Islet of Langerhans (tissue), 1 donor: ENCODE results near the gene SLC26A9.
"Not testable (repeated sequence)": the region's sequence is repeated elsewhere in the genome, so short reads cannot be mapped to it uniquely, and the experiment has no call there.

ENCODE experiments used
- FAIRE-seq: peaks from one replicate; lab custom pipeline; 2011; peaks lifted over from hg19 to GRCh38; lab: Jason Lieb, UNC

The SLC26A9 gene

DNA sequence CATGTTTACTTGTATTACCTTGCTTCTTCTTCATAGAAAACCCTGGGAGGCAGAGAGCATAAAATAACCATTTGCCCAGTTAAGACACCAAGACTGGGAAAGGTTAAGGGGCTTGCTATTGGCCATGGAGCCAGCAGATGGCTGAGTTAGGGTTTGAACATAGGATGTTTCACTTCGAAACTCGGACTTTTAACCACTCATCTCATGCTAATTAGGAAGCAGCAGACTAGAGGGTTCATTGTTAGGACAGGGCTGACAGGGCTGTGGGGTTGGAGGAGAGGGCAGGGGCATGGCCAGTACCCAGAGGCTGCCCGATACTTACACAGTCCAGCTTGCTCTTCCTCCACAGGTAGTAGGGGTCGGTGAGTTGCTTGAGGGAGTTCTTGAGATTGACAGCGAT is 17.0 kb downstream of the SLC26A9 start:
- FAIRE-seq, result no peak

DNA sequence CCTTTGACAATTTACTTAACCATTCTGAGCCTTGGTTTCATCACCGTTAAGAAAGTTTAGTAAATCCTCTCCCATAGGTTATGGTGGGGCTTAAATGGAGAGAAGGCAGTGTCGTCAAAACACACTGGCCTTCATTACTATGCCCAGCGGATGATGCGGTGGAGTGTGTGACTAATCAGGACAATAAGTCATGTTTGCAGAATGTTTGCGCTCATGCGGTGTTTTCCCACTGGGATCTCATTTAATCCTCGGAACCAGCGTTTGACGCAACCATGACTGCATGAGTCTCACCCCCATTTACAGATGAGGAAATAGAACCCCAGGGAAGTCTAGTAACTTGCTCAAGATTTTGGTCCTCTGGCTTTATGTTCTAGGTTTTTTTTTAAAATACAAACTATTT is 17.5 kb downstream of the SLC26A9 start:
- FAIRE-seq, result no peak

DNA sequence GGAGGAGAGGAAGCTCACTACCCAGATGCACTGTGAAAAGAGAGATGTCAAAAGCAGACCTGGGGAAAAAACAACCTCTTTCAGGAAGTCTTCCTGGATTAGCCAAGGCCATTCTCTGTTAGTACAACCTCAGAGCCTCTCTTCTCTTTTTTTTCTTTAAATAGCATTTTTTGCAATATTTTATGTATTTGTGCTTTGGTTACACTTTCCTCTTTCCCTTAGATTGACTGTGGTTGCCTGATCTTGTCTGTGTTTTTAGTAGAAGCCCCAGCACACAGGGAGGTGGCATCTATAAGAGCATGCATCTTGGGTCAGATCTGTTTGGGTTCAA is 18.8 kb downstream of the SLC26A9 start:
- no peak for FAIRE-seq

DNA sequence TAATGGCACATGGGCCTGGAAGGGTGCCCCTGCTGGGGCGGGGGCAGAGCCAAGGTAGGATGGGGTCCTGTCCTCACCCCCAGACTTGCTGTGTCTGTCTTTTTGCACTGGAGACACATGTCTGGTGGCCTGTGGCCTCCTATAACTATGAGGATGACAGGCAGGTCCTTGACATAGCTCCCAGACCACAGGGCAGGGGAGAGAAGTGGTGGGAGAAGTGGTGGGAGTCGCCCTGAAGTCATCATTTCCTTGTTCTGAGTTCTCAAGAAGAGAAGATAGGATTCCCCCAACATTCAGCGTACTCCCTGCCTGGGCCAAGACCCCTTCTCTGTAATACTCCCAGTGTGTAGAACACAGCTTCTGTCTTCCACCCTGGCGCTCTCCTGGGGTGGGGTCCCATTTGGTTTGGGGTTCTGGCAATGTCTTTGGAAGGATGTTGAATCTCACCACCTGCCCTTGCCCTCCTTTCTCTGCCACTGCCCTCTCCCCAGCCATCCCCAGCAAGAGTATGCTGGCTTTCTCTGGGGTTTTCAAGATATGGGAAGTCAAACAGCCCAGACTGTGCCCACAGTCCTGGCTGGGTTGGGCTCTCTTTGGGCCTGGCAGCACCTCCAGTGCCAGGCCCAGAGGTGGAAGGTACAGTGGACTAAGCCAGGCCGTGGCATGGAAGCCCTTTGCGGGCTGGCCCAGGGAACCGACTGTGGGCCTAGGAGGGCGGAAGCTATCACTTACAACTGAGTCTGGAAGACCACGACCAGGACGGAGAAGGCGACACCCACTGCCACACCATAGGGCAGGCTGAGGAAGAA is 19.4 kb downstream of the SLC26A9 start:
- no peak for FAIRE-seq

DNA sequence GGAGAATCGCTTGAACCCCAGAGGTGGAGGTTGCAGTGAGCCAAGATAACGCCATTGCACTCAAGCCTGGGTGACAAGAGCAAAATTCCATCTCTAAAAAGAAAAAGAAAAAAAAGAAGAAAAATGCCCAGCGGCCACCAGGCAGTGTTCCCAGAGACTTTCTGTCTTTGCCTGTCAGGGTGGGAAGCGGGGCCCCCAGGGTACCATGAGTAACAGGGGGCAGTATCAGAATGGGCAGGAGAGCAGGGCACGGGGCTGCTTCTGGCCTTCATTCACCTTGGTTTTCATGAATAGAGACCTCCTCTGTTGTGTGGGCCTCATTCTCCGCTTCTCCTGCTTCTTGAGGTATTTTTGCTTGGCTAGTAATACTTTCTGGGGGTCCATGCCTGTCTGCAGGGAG is 20.4 kb downstream of the SLC26A9 start:
- FAIRE-seq, result no peak

DNA sequence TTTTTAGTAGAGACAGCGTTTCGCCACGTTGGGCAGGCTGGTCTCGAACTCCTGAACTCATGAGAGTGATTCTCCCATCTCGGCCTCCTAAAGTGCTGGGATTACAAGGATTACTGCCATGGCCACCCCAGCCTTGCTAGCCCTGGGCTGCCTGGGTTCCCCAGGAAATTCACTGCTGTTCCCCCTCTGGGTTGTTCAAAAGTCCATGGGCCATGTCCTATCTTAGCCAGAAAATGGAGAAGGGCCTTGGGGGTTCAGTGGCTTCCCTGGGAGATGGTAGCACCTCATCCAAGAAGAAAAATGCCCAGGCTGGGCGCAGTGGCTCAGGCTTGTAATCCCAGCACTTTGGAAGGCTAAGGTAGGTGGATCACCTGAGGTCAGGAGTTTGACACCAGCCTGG is 20.9 kb downstream of the SLC26A9 start:
- FAIRE-seq, result no peak

DNA sequence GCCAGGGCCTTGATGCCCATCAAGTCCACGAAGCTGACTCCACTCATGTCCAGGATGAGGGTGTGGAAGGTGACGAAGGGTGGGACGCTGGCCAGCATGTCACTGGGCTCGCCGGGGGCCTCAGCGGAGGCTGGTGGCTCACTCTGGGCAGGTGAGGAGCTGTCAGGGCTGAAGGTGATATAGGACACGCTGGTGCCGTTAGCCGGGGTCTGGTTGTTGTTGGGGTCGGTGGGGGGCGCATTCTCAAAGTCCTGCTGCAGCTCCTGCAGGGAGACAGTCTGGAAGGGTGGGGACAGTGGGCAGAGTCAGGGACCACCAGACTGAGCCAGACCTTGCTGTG is 21.7 kb downstream of the SLC26A9 start:
- FAIRE-seq, result no peak

DNA sequence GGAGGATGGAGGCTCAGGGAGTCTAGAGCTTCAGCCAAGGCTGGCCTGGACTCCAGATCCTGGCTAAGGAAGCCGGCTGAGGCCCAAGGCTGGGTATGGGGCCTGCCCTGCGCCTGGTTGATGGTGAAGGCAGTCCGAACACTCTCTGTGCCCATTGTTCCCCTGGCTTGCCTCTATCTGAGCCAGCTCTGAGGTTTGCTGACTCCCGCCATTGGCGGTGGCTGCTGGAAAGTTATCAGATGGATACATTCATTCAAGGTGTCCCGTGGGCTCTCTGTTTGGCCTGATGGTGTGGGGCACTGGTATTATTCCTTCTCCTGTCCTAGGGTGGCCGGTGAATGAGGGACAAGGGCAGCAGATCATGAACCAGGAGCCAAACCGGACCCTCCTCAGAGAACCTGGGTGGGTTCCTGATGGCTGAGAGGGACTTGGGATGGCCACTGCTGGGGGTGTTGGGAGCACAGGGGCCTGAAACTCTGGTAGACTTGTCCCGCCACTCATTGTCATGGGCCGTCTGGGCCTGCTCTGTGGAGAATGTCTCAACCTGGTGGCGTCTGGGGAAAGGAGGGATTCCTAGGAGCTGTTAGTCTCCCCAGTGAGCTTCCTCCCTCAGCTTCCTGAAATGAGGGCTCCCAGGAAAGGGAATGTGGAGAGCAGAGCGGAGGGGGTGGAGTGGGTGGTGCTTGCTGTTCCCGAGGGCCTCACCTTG is 22.2 kb downstream of the SLC26A9 start:
- FAIRE-seq, result no peak

DNA sequence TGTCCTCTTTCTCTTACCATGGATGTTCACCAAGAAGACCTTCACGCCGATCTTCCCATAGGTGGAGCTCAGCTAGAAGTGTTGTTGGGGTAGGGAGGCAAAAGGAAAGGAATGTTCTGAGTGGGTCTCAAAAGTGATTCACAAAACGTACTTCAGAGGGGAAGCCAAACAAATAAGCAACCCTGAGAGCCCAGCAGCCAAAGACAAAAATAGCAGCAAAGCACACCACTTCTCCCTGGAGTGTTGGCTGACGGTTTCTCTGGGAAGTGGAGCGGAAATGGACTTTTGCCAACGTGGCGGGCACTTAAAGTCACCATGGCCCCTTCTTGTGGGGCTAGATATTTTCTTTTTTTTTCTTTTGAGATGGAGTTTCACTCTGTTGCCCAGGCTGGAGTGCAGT is 23.1 kb downstream of the SLC26A9 start:
- no peak for FAIRE-seq

DNA sequence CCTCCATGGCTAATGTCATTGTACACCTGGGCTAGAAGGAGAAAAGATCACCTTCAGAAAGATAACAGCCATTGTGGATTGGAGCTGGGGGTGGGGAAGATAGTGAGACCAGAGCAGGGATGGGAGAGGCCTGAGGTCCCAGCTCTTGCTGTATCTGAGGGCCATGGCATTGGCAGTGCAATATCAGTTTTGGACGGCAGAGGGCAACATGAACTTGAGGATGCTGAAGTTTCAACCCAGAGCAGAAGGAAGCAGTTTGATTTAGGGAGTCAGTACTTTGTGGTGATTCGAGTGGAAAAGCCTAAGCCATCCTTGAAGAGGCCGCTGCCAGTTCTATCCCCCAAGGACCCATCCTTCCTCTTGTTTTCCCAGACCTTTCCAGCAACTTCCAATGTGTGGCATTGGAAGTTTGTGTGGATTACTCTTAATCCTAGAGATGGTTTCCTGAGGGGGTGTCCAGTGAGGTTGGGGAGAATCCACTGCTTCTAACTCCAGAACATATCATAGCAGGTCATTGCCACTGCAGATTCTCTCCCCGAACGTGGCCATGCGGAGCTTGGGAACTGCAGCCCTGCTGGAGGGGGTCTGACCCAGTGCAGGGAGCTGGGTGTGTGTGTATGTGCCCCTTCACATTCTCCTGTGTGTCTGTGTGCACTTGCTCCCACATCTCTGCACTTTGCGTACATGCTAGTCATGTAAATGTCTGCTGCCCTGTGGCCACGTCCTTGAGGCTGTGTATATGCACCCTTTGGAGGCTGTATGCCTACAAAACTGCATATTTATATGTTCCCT is 24.1 kb downstream of the SLC26A9 start:
- FAIRE-seq, result no peak

DNA sequence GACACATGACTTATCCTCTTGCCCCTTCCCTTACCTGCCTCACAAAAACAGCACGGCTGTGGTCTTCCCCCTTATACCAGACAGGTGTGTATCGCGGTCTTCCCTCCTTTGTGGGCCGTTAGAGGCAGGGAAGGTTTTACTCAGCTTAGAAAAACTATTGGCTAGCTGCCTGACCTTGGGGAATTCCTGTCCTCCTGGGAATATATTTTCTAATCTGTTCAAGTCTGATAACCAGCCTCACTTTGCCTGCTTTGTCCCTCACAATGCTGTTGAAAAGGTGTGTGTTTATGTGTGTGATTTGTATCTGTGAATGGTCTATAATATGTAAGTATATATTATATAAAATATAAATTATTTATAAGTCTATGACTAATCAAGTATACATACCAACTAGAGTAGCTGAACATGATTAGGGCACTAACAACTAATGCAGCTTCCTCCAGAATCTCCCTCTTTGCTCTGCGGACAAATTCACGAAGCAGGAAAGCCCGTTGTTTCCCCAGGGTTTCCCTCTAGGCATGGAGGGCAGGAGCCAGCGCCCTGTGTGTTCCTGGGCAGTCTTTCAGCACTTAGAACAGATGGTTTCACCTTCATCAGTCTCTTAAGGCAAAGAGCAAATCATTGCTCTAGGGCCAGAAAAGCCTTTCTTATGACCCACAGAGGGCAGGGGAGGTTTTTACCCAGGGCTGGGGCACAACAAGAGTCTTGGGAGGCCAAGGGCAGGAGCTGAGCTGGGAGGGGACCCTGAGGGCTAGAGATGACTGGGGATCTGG is 25.6 kb downstream of the SLC26A9 start:
- FAIRE-seq, result no peak

DNA sequence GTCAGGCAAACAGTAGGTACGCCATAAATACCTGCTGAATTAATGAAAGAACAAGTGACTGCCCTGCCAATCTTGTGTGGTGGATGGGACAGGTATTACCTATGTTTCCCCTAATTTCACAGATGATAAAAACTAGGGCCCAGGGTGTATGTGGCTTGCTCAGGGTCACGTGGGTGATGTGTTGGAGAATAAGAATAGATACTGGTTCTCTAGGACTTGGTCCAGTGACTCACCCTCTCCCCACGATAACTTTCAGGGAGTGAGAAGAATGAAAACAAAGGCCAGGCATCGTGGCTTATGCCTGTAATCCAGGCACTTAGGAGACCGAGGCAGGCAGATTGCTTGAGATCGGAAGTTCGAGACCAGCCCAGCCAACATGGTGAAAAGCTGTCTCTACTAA is 26.7 kb downstream of the SLC26A9 start:
- FAIRE-seq, result no peak

DNA sequence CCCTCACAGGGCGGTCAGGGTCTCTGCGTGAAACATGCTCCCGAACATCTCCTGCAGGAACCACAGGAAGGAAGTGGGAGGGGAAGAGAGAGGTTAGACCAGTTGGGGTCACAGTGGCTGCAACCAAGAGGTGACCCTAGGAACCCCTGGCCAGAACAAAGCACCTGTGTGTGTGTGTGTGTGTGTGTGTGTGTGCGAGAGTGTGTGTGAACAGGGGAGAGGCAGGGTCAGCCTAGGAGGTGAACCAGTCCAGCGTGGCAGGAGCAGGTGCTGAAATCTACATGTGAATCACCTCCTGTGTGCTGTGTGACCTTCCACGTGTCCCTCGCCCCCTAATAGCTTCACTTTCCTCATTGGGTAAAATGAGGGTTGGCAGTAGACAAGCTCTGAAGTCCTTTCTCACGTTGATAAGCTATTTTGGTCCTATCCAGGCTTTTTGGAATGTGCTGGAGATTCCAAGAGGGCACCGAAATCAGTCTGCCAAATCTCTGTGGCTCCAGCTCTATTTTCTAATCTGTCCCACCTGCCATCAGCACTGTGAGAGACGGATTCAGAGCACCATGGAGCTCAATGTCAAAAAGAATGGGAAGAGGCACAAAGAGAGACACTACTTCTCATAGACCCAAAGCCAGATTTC is 27.8 kb downstream of the SLC26A9 start:
- no peak for FAIRE-seq

DNA sequence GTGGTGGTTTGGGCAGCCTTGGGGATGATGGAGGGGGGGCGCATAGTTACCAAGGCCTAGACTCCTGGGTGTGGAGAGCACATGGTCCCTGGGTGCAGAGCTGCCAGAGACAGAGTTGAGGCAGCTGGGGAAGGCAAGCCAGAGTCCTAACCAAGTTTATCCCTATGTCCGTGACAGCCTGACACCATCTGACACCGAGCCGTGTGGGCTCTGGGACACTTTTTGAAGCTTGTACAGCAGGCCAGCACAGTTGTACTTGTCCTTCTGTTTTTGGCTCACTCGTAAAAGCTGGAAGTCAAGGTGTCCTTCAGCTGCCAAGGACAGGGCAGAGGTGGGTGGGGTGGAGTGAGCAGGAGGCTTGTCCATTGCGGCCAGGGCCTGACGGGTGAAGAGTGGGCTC is 28.5 kb downstream of the SLC26A9 start:
- no peak for FAIRE-seq

DNA sequence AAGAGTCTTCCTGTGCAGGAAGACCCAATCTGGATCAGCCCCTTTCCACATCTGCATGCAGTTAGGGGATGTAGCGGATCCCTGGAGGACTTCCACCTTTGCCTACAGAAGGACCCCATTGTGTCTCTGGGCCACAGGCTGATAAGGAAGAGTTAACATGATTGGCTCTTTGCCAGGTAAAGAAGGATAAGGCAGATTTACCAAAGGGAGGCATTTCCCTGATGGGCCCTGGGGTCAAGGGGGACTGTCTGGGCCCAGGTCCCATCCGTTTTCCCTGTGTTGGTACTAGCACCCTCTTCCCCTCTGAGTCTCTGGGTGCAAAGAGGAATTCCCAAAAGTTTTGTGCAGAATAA is 29.1 kb downstream of the SLC26A9 start:
- FAIRE-seq, result no peak

DNA sequence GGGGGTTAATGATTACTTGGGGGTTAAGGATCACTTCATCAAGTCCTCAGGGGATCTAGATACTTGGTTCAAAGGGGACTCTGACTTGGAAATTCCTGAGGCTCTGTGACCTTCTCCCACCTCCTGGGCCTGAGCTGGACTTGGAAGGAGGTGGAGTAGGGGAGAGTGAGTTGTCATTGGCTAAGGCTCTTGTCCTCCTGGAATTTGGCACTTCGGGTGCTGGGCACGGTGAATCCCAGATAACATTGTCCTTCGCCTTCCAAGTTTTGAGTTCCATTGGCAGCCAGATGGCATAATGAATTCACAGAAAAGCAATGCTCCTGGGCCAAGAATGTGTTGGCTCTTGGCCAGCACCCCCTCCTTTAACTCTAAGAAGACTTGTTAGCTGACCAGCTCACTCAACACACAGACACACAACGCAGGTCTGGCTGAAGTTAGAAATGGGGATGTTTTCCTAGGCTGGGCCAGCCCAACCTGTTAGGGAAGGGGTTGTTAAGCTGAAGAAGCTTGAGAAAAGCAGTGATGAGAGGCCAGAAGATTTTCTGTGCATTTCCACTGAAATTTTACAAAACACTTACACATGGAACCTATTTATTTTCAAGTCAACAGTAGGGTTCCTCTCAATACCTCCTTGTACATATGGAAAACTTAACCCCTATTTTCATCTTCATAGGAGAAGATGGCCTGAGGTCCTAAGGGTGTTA is 29.7 kb downstream of the SLC26A9 start:
- FAIRE-seq, result no peak

DNA sequence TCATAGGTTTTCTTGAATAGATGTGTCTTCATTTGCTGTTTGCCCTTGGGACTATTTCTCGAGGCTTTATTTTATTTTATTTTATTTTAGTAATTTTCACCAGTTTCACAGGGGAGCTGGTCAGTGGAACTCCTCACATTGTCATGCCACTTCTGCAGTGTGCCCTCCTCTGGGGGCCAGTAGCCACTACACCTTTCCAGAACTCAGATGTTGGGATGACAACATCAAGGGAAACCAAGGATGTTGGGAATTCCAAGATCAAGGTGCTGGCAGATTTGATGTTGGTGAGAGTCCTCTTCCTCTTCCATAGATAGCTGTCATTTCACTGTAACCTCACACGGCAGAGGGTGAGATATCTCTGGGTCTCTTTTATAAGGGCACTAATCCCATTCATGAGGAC is 35.5 kb downstream of the SLC26A9 start:
- no peak for FAIRE-seq

DNA sequence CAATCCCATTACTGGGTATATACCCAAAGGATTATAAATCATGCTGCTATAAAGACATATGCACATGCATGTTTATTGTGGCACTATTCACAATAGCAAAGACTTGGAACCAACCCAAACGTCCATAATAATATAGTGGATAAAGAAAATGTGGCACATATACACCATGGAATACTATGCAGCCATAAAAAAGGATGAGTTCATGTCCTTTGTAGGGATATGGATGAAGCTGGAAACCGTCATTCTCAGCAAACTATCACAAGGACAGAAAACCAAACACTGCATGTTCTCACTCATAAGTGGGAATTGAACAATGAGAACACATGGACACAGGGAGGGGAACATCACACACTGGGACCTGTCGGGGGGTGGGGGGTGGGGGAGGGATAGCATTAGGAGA is 38.2 kb downstream of the SLC26A9 start:
- FAIRE-seq, result not testable (repeated sequence)

DNA sequence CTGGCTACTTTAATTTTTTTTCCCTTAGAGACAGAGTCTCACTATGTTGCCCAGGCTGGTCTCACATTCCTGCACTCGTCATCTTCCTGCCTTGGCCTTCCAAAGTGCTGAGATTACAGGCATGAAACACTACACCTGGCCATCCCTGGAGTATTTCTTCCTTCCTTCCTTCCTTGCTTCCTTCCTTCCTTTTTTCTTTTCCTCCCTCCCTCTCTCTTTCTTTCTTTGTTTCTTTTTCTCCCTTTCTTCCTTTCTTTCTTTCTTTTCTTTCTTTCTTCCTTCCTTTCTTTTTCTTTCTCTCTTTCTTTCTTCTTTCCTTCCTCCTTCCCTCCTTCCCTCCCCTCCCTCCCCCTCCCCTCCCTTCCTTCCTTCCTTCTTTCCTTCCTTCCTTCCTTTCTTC is 46.9 kb downstream of the SLC26A9 start:
- no peak for FAIRE-seq

DNA sequence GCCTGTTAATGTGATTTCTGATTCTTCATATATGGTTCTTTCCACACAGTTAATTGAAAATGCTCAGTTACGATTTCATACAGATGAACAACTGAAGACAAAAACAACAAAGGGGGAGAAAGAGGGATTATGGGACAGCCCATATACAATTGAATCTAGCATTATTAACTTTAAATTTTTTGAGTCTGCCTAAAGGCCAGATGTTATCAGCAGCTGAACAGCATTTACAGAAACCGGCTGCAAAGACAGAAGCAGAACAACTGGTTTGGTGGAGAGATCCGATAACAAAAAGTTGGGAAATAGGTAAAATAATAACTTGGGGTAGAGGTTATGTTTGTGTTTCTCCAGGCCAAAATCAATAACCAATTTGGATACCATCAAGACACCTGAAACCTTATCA is 49.1 kb downstream of the SLC26A9 start:
- FAIRE-seq, result not testable (repeated sequence)

DNA sequence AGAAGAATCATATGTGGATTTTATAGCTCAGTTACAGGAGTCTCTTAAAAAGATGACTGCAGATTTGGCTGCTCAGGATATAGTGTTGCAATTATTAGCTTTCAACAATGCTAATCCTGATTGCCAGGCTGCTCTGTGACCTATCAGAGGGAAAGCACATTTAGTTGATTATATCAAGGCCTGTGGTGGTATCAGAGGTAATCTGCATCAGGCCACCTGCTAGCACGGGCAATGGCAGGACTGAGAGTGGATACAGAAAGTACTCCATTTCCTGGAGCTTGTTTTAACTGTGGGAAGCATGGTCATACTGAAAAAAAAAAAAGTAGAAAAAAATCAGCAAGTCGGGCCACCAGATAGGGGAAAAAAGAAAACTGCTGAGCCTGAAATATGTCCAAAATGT is 51.1 kb downstream of the SLC26A9 start:
- not testable (repeated sequence) for FAIRE-seq

DNA sequence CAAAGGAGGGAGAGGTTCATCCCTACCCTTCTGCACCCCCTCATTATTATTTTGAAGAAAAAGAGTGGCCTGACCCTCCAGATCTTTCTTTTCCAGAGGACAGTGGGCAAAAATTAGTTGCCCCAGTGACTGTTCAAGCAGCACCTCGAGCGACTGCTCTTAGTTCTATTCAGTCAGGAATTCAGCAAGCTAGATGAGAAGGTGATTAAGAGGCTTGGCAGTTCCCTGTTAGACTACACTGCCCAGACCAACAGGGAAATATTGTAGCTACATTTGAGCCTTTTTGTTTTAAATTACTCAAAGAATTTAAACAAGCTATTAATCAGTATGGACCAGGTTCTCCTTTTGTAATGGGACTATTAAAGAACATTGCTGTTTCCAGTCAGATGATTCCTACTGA is 51.8 kb downstream of the SLC26A9 start:
- not testable (repeated sequence) for FAIRE-seq
